Upper lobe of left lung (tissue), 6 donors: ENCODE measurements around the gene DTL. TPM values are rescaled to one million over a fixed set of nuclear protein-coding genes. Genes with fewer than 3 reads are reported as not detected.
A peak's percentile ranks its signal among the peaks of the same experiment; 100 is the strongest.

Experiments
- ATAC-seq, 2 donors: fragments of 200-7000 bp; cut with Tn5 transposase; one replicate each; pipeline ENCODE4 v1.9.1; 2022; ENCODE audit warnings: mild to moderate bottlenecking in 2 of 2, moderate library complexity in 2 of 2; ENCODE audit not compliant: low FRiP score in 2 of 2
- DNase-seq, 2 donors: peaks; one replicate each; pipeline ENCODE4 v3.0.0-alpha.2; 2019 to 2020
- H3K27ac ChIP-seq, 4 donors: fragments of 200-600 bp; sonication (generic); one replicate each; pipeline ENCODE4 v1.5.1; 2016 to 2019
- H3K27me3 ChIP-seq, 4 donors: fragments of 200-600 bp; sonication (generic); one replicate each; pipeline ENCODE4 v1.5.1; 2017 to 2019
- H3K36me3 ChIP-seq, 4 donors: fragments of 200-600 bp; sonication (generic); one replicate each; pipeline ENCODE4 v1.5.1; 2016 to 2019
- H3K4me1 ChIP-seq, 4 donors: fragments of 200-600 bp; sonication (generic); one replicate each; pipeline ENCODE4 v1.5.1; 2018 to 2019
- H3K4me3 ChIP-seq, 4 donors: fragments of 200-600 bp; sonication (generic); one replicate each; pipeline ENCODE4 v1.5.1; 2017 to 2019; ENCODE audit warnings: mild to moderate bottlenecking in 2 of 4, moderate library complexity in 1 of 4
- H3K9me3 ChIP-seq, 4 donors: fragments of 200-600 bp; sonication (generic); one replicate each; pipeline ENCODE4 v1.5.1; 2018 to 2019
- EP300 ChIP-seq, 4 donors: sonication (generic); formaldehyde crosslinking; IDR thresholded peaks; one replicate each; pipeline ENCODE4 v1.5.1; 2017; ENCODE audit warnings: antibody characterized with exemption in 4 of 4, control low read depth in 2 of 4
- POLR2A ChIP-seq, 4 donors: fragments of 450-650 bp; IDR thresholded peaks; one replicate each; pipeline ENCODE4 v1.5.1; 2016 to 2017; ENCODE audit warnings: antibody characterized with exemption in 4 of 4, mild to moderate bottlenecking in 2 of 4
- POLR2AphosphoS5 ChIP-seq, 2 donors: sonication (generic); formaldehyde crosslinking; IDR thresholded peaks; one replicate each; pipeline ENCODE4 v1.5.1; 2017; ENCODE audit warnings: antibody characterized with exemption in 2 of 2
- WGBS, 2 donors: methylation state at CpG; one replicate each; pipeline ENCODE4 v1.1.5; 2017 to 2018; 5-methylcytosine and 5-hydroxymethylcytosine counted together
- total RNA-seq, 6 donors: library from RNA; depleted of rRNA in 4 of 6; stranded (reverse); fragments of >200 nt in 4 of 6; gene quantifications; one replicate each; pipeline versions ENCODE4 v1.1.0 to v1.2.1, GENCODE V29; 2016 to 2021
- TF ChIP-seq, protein P1 (sequence below), 6 experiments: fragments of 450-650 bp in 4 of 6; fragments of 200-600 bp in 2 of 6; sonication (generic) in 2 of 6; IDR thresholded peaks; one replicate each; pipeline ENCODE4 v1.5.1; 2016 to 2019; ENCODE audit warnings: antibody characterized with exemption in 6 of 6
- donor health status: DM: no; HTN: no; CAD: no; lungs with moderate emphysema.
- donor health status: DM: no; HTN: yes; CAD: no; lungs with severe emphysema.

The DTL gene
- total RNA-seq, 6 donors from 2014 or later = 0.92 to 5.9 (median 2.2) TPM

DNA sequence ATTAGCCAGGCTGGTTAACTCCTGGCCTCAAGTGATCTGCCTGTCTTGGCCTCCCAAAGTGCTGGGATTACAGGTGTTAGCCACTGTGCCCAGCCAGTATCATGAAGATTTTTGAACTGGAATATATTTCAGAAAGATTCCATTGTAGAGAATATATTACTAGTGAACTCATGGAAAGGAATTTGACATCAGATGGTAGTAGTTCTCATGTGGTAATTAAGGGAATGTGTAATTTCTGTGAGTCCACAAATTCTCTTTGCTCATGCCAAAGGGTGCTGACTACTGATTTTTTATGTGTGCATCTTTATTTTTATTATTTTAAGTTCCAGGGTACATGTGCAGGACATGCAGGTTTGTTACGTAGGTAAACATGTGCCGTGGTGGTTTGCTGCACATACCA lies 10.4 kb downstream of the DTL start:
- H3K4me3 ChIP-seq = no peak overlapping the region
- ATAC-seq = no peak

GRCh38 chr1:212053993-212054392 lies 18.4 kb downstream of the DTL start:
- Histone ChIP-seq H3K9me3 (no peaks in the 10 kb centered on the region), H3K36me3 (no peaks in the 10 kb centered on the region), H3K4me3 (no peak overlapping the region), H3K27ac (no peak overlapping the region), H3K4me1 (no peaks in the 10 kb centered on the region), H3K27me3 (no peaks in the 10 kb centered on the region)
- TF ChIP-seq, protein P1, sequence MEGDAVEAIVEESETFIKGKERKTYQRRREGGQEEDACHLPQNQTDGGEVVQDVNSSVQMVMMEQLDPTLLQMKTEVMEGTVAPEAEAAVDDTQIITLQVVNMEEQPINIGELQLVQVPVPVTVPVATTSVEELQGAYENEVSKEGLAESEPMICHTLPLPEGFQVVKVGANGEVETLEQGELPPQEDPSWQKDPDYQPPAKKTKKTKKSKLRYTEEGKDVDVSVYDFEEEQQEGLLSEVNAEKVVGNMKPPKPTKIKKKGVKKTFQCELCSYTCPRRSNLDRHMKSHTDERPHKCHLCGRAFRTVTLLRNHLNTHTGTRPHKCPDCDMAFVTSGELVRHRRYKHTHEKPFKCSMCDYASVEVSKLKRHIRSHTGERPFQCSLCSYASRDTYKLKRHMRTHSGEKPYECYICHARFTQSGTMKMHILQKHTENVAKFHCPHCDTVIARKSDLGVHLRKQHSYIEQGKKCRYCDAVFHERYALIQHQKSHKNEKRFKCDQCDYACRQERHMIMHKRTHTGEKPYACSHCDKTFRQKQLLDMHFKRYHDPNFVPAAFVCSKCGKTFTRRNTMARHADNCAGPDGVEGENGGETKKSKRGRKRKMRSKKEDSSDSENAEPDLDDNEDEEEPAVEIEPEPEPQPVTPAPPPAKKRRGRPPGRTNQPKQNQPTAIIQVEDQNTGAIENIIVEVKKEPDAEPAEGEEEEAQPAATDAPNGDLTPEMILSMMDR (IDR thresholded peaks at IDR 0.05) = no peak
- TF ChIP-seq POLR2A (IDR thresholded peaks at IDR 0.05) (no peak), EP300 (IDR thresholded peaks at IDR 0.05) (no peak), POLR2AphosphoS5 (IDR thresholded peaks at IDR 0.05) (no peak)
- DNase-seq (no peak), ATAC-seq (no peak)
- 76 to 81% methylated on average over 1 of the region's 1 CpG for WGBS, 2 donors

More for the DNA sequence above, 10.4 kb downstream of the DTL start:
- H3K27me3 ChIP-seq = no peaks in the 10 kb centered on the region
- DNase-seq = no peak
- H3K9me3 ChIP-seq = no peaks in the 10 kb centered on the region
- no peaks in the 10 kb centered on the region for H3K36me3 ChIP-seq
- 91 to 98% methylated on average over 2 of the region's 2 CpGs for WGBS, 2 donors
- no peak overlapping the region for H3K27ac ChIP-seq
- TF ChIP-seq, protein P1 (IDR thresholded peaks at IDR 0.05) = no peak
- TF ChIP-seq POLR2AphosphoS5 (IDR thresholded peaks at IDR 0.05) = no peak
- no peak for TF ChIP-seq POLR2A (IDR thresholded peaks at IDR 0.05)
- no peak for TF ChIP-seq EP300 (IDR thresholded peaks at IDR 0.05)
- H3K4me1 ChIP-seq = no peaks in the 10 kb centered on the region

DNA sequence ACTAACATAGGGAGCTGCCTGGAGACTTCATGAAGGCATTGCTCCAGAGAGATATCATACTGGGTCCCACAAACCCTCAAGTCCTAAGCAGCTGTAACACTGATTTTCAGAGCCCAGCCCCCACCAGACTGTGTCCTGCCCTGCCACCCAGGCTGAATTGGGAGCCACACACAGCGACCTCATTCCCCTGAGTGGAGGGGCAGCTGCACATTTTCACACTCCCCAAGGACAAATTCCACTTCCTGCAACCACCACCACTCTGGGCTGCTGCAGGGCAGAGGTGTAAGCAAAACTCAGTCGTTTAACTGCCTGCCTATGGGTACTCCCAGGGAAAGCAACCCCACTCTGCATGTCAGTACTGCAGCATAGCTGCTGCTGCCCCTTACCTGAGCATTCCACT lies 19.8 kb downstream of the DTL start:
- no peaks in the 10 kb centered on the region for H3K4me1 ChIP-seq
- WGBS, 2 donors = 100% methylated on average over 1 to 2 of the region's 2 CpGs
- ATAC-seq (peak in 1 of 2 donors; percentile 30), DNase-seq (no peak)
- no peak overlapping the region for H3K27ac ChIP-seq
- H3K36me3 ChIP-seq = no peaks in the 10 kb centered on the region
- no peaks in the 10 kb centered on the region for H3K27me3 ChIP-seq
- no peak overlapping the region for H3K4me3 ChIP-seq
- H3K9me3 ChIP-seq = no peaks in the 10 kb centered on the region
- TF ChIP-seq, protein P1 (IDR thresholded peaks at IDR 0.05) = no peak
- TF ChIP-seq POLR2AphosphoS5 (IDR thresholded peaks at IDR 0.05) (no peak), EP300 (IDR thresholded peaks at IDR 0.05) (no peak), POLR2A (IDR thresholded peaks at IDR 0.05) (no peak)

- H3K4me3 ChIP-seq = no peak overlapping the region
- H3K27me3 ChIP-seq = no peaks in the 10 kb centered on the region
- no peak overlapping the region for H3K27ac ChIP-seq
- H3K9me3 ChIP-seq = no peaks in the 10 kb centered on the region
- H3K4me1 ChIP-seq = no peaks in the 10 kb centered on the region
- no peaks in the 10 kb centered on the region for H3K36me3 ChIP-seq
- ATAC-seq (no peak), DNase-seq (no peak)
- TF ChIP-seq, protein P1 (IDR thresholded peaks at IDR 0.05) = no peak
- TF ChIP-seq POLR2A (IDR thresholded peaks at IDR 0.05) (no peak), POLR2AphosphoS5 (IDR thresholded peaks at IDR 0.05) (no peak), EP300 (IDR thresholded peaks at IDR 0.05) (no peak)
- WGBS, 2 donors = 60 to 70% methylated on average over 6 of the region's 6 CpGs
Measured at GRCh38 chr1:212060632-212061472, 25.3 kb downstream of the DTL start.
